NCI-H1092 treated with DMSO at 0.1 percent for 48 hours (cell line): ENCODE data around the gene BSX.

Experiments
- DNase-seq: peaks from one replicate; lab custom pipeline; 2025; lab: John Stamatoyannopoulos, UW

BSX gene

GRCh38 chr11:122981388-122982264 is at the start of gene BSX:
Gene BSX (minus strand): TSS chr11:122981834. CDS start chr11:122981671, 163 bp downstream.
- no peak for DNase-seq

GRCh38 chr11:123030517-123030916 is 48.9 kb upstream of the BSX start:
- no peak for DNase-seq

GRCh38 chr11:123020968-123021367 is 39.3 kb upstream of the BSX start:
- peak; percentile 81 for DNase-seq

GRCh38 chr11:123018702-123019101 is 37.1 kb upstream of the BSX start:
- no peak for DNase-seq

GRCh38 chr11:123011510-123011909 is 29.9 kb upstream of the BSX start:
- no peak for DNase-seq

GRCh38 chr11:123006860-123007542 is 25.4 kb upstream of the BSX start:
- DNase-seq = no peak

GRCh38 chr11:123000721-123001120 is 19.1 kb upstream of the BSX start:
- DNase-seq = no peak

- no peak for DNase-seq
Measured at GRCh38 chr11:122998727-122999366, 17.2 kb upstream of the BSX start.

GRCh38 chr11:122995526-122995925 is 13.9 kb upstream of the BSX start:
- DNase-seq = no peak

GRCh38 chr11:122984186-122985011 is 2.8 kb upstream of the BSX start:
- peak; percentile 85 for DNase-seq

- peak; percentile 85 for DNase-seq
Measured at GRCh38 chr11:122983438-122984185, 2.0 kb upstream of the BSX start.

GRCh38 chr11:122979815-122980595 is 1.6 kb downstream of the BSX start:
- DNase-seq = no peak

- DNase-seq = no peak
Measured at GRCh38 chr11:122979103-122979814, 2.4 kb downstream of the BSX start.

- DNase-seq = no peak
Measured at GRCh38 chr11:122978299-122978620, 3.4 kb downstream of the BSX start.

GRCh38 chr11:122977470-122978298 is 4.0 kb downstream of the BSX start:
- DNase-seq = no peak

GRCh38 chr11:122976734-122977469 is 4.7 kb downstream of the BSX start:
- DNase-seq = peak; percentile 13

GRCh38 chr11:122976061-122976733 is 5.4 kb downstream of the BSX start:
- DNase-seq = no peak

- no peak for DNase-seq
Measured at GRCh38 chr11:122963961-122964360, 17.7 kb downstream of the BSX start.
